H1 (cell line): Measurements from ENCODE around the gene COL4A4.

ENCODE experiments used
- ATF3 ChIP-seq: IDR thresholded peaks from 2 replicates; pipeline ENCODE4 v1.6.1; 2011; ENCODE audit warnings: low read depth, mild to moderate bottlenecking, low read length; ENCODE audit not compliant: insufficient read depth
- CHD2 ChIP-seq: IDR thresholded peaks from 2 replicates; pipeline ENCODE4 v1.6.1; 2012; ENCODE audit warnings: low read length, improper control_type of control experiment
- CTCF ChIP-seq, 3 experiments: IDR thresholded peaks; 1 replicate in 2 of 3; 2 replicates in 1 of 3; pipeline versions ENCODE4 v1.5.1 to v1.6.1; 2011; ENCODE audit warnings: low read length in 3 of 3, mild to moderate bottlenecking in 3 of 3, inconsistent platforms in 2 of 3, low read depth in 1 of 3, moderate library complexity in 1 of 3; ENCODE audit not compliant: insufficient read depth in 1 of 3; ENCODE audit errors: control extremely low read depth in 1 of 3
- EGR1 ChIP-seq: IDR thresholded peaks from 2 replicates; pipeline ENCODE4 v1.6.1; 2011; ENCODE audit warnings: low read depth, low read length, borderline replicate concordance
- EZH2 ChIP-seq: fragments of 200-600 bp; sonication (generic); IDR thresholded peaks from 2 replicates; pipeline ENCODE4 v1.7.1; 2012; ENCODE audit warnings: low read depth, mild to moderate bottlenecking, moderate library complexity, low read length, inconsistent platforms; ENCODE audit not compliant: severe bottlenecking
- GABPA ChIP-seq: IDR thresholded peaks from 2 replicates; pipeline ENCODE4 v1.6.1; 2011; ENCODE audit warnings: mild to moderate bottlenecking, low read length, moderate library complexity, borderline replicate concordance; ENCODE audit not compliant: insufficient read depth
- PHF8 ChIP-seq: fragments of 200-600 bp; sonication (generic); conservative IDR thresholded peaks from 2 replicates; pipeline ENCODE4 v1.7.1; 2012; ENCODE audit warnings: low read depth, mild to moderate bottlenecking, inconsistent platforms, low read length, moderate library complexity
- POLR2AphosphoS5 ChIP-seq: IDR thresholded peaks from 2 replicates; pipeline ENCODE4 v1.6.1; 2011; ENCODE audit warnings: low read depth, low read length
- RAD21 ChIP-seq, 2 experiments: IDR thresholded peaks in 1 of 2; conservative IDR thresholded peaks in 1 of 2; 2 replicates each; pipeline ENCODE4 v1.6.1; 2011; ENCODE audit warnings: low read depth in 2 of 2, low read length in 2 of 2, improper control_type of control experiment in 1 of 2, inconsistent platforms in 1 of 2, mild to moderate bottlenecking in 1 of 2, moderate library complexity in 1 of 2
- RNF2 ChIP-seq: fragments of 200-900, 300-1000 bp; sonication (generic); IDR thresholded peaks from 2 replicates; pipeline ENCODE4 v1.7.1; 2016; ENCODE audit warnings: borderline replicate concordance, low read depth, mild to moderate bottlenecking, antibody characterized with exemption, low read length; ENCODE audit not compliant: poor library complexity, severe bottlenecking; ENCODE audit errors: missing control alignments
- SIN3A ChIP-seq, 2 experiments: IDR thresholded peaks in 1 of 2; conservative IDR thresholded peaks in 1 of 2; 2 replicates each; pipeline ENCODE4 v1.6.1; 2011 to 2012; ENCODE audit warnings: low read length in 2 of 2, improper control_type of control experiment in 1 of 2, low read depth in 1 of 2, mild to moderate bottlenecking in 1 of 2
- TEAD4 ChIP-seq: IDR thresholded peaks from 2 replicates; pipeline ENCODE4 v1.6.1; 2012; ENCODE audit warnings: low read depth, low read length, inconsistent platforms, mixed read lengths
- USF2 ChIP-seq: IDR thresholded peaks from 2 replicates; pipeline ENCODE4 v1.6.1; 2011; ENCODE audit warnings: low read length, improper control_type of control experiment

GRCh38 chr2:227188292-227188691, 24.3 kb upstream of the COL4A4 start:
- no peak for TF ChIP-seq TEAD4
- no peak for TF ChIP-seq PHF8
- no peak for TF ChIP-seq SIN3A (conservative IDR thresholded peaks at IDR 0.05 in 1 of 2, IDR thresholded peaks at IDR 0.05 in 1 of 2; ENCODE audit: low read depth in 1 of 2, low read length in 2 of 2)
- TF ChIP-seq CTCF (IDR thresholded peaks at IDR 0.05; ENCODE audit: control extremely low read depth in 1 of 3, insufficient read depth in 1 of 3, low read depth in 1 of 3, low read length in 3 of 3), result no peak
- TF ChIP-seq POLR2AphosphoS5, result no peak
- no peak for TF ChIP-seq EZH2
- no peak for TF ChIP-seq GABPA
- no peak for TF ChIP-seq ATF3
- no peak for TF ChIP-seq EGR1
- no peak for TF ChIP-seq RAD21 (IDR thresholded peaks at IDR 0.05 in 1 of 2, conservative IDR thresholded peaks at IDR 0.05 in 1 of 2; ENCODE audit: low read depth in 2 of 2, low read length in 2 of 2)
- TF ChIP-seq RNF2, result no peak
- TF ChIP-seq USF2, result no peak
- no peak for TF ChIP-seq CHD2
